K562 (cell line): ENCODE results near the gene ADAM8. TPM values are rescaled to one million over a fixed set of nuclear protein-coding genes. Genes with fewer than 3 reads are reported as not detected.

Experiments used
- CBX5 ChIP-seq: IDR thresholded peaks from 2 replicates; pipeline ENCODE4 v1.6.1; 2014; ENCODE audit warnings: low read depth, borderline replicate concordance
- CEBPB ChIP-seq: fragments of 450-650 bp; IDR thresholded peaks from 2 replicates; pipeline ENCODE4 v1.6.1; 2016; ENCODE audit warnings: missing genetic modification characterization, missing compliant biosample characterization
- HIVEP1 ChIP-seq: fragments of 250-450 bp; sonication (Bioruptor Pico); IDR thresholded peaks from 2 replicates; pipeline ENCODE4 v1.4.0; 2020; ENCODE audit warnings: mild to moderate bottlenecking
- L3MBTL2 ChIP-seq: fragments of 450-650 bp; IDR thresholded peaks from 2 replicates; pipeline ENCODE4 v1.6.1; 2016; ENCODE audit warnings: mild to moderate bottlenecking, moderate library complexity
- MTA3 ChIP-seq: fragments of 450-650 bp; formaldehyde crosslinking; IDR thresholded peaks from 2 replicates; pipeline ENCODE4 v1.6.1; 2017; ENCODE audit warnings: mild to moderate bottlenecking, borderline replicate concordance
- NEUROD1 ChIP-seq: fragments of 150-350 bp; IDR thresholded peaks from 2 replicates; pipeline ENCODE4 v1.6.1; 2014; ENCODE audit warnings: borderline replicate concordance, low read length, low read depth; ENCODE audit not compliant: partially characterized antibody
- NRF1 ChIP-seq, 2 experiments: fragments of 450-650 bp; IDR thresholded peaks in 1 of 2; conservative IDR thresholded peaks in 1 of 2; 2 replicates each; pipeline ENCODE4 v1.6.1; 2014; ENCODE audit warnings: mild to moderate bottlenecking in 2 of 2
- RAD21 ChIP-seq, 2 experiments: fragments of 250-450 bp in 1 of 2; fragments of 450-650 bp in 1 of 2; sonication (Bioruptor Pico) in 1 of 2; formaldehyde crosslinking in 1 of 2; IDR thresholded peaks in 1 of 2; conservative IDR thresholded peaks in 1 of 2; 2 replicates each; pipeline versions ENCODE4 v1.4.0 to v1.8.0; 2020 to 2022; ENCODE audit warnings: mild to moderate bottlenecking in 2 of 2, moderate library complexity in 1 of 2
- RCOR1 ChIP-seq, 2 experiments: IDR thresholded peaks; 2 replicates each; pipeline ENCODE4 v1.6.1; 2012; ENCODE audit warnings: low read depth in 2 of 2, low read length in 2 of 2, borderline replicate concordance in 1 of 2, improper control_type of control experiment in 1 of 2
- RHOXF2B ChIP-seq: fragments of 250-450 bp; sonication (Bioruptor Pico); conservative IDR thresholded peaks from 2 replicates; pipeline ENCODE4 v1.5.1; 2021
- SMARCE1 ChIP-seq: fragments of 450-650 bp; IDR thresholded peaks from 2 replicates; pipeline ENCODE4 v1.7.1; 2016; ENCODE audit warnings: mild to moderate bottlenecking
- TBL1XR1 ChIP-seq, 2 experiments: IDR thresholded peaks; 2 replicates each; pipeline ENCODE4 v1.6.1; 2012; ENCODE audit warnings: improper control_type of control experiment in 2 of 2, low read length in 2 of 2, mild to moderate bottlenecking in 1 of 2
- TEAD1 ChIP-seq, 2 experiments: fragments of 450-650 bp in 1 of 2; sonication (generic) in 1 of 2; formaldehyde crosslinking; IDR thresholded peaks; 2 replicates each; pipeline versions ENCODE4 v1.4.0 to v1.8.0; 2020 to 2022; ENCODE audit warnings: mild to moderate bottlenecking in 2 of 2, missing genetic modification reagents in 1 of 2
- THRAP3 ChIP-seq: fragments of 450-650 bp; IDR thresholded peaks from 2 replicates; pipeline ENCODE4 v1.6.1; 2016; ENCODE audit warnings: mild to moderate bottlenecking, inconsistent platforms, borderline replicate concordance
- XRCC4 ChIP-seq: IDR thresholded peaks from one replicate; pipeline ENCODE4 v1.6.1; 2011; ENCODE audit not compliant: insufficient read depth, insufficient read length; ENCODE audit errors: extremely low read depth
- ZBTB12 ChIP-seq: fragments of 250-450 bp; sonication (Bioruptor Pico); IDR thresholded peaks from 2 replicates; pipeline ENCODE4 v1.4.0; 2020
- ZBTB34 ChIP-seq: fragments of 250-450 bp; sonication (Bioruptor Pico); IDR thresholded peaks from 2 replicates; pipeline ENCODE4 v1.8.0; 2021; ENCODE audit warnings: mild to moderate bottlenecking, moderate library complexity
- ZFX ChIP-seq: sonication (generic); formaldehyde crosslinking; IDR thresholded peaks from 2 replicates; pipeline ENCODE4 v1.8.0; 2022; ENCODE audit warnings: mild to moderate bottlenecking, missing genetic modification reagents, moderate library complexity
- ZNF449 ChIP-seq: fragments of 250-450 bp; sonication (Bioruptor Pico); IDR thresholded peaks from 2 replicates; pipeline ENCODE4 v1.8.0; 2022; ENCODE audit warnings: moderate library complexity, mild to moderate bottlenecking, inconsistent platforms
- polyA plus RNA-seq, 8 experiments: library from polyadenylated mRNA; depleted of rRNA in 4 of 8; stranded (reverse) in 5 of 8; unstranded in 3 of 8; fragments of >200 nt; fragmentation: Nextera tagmentation in 2 of 8; fragmentation: Illumina TruSeq in 1 of 8; extraction: Ambion mirVana in 2 of 8; extraction: Trizol in 1 of 8; gene quantifications; 2 replicates each; pipeline versions ENCODE4 v1.2.1 to v1.2.3, GENCODE V29; 2011 to 2014; ENCODE audit warnings: inconsistent platforms in 1 of 8, missing spikeins in 1 of 8
- total RNA-seq, 7 experiments: library from RNA; depleted of rRNA in 6 of 7; stranded (reverse); fragments of >200 nt in 6 of 7; fragmentation: Illumina TruSeq in 2 of 7; extraction: Trizol in 2 of 7; gene quantifications; 2 replicates each; pipeline versions ENCODE4 v1.2.1 to v1.2.3, GENCODE V29; 2011 to 2021; ENCODE audit warnings: low replicate concordance in 1 of 7
- TF ChIP-seq, protein P1 (sequence below), 2 experiments: IDR thresholded peaks in 1 of 2; conservative IDR thresholded peaks in 1 of 2; 2 replicates each; pipeline ENCODE4 v1.6.1; 2016; ENCODE audit warnings: low read depth in 2 of 2, mild to moderate bottlenecking in 1 of 2, missing compliant biosample characterization in 1 of 2, missing genetic modification characterization in 1 of 2, moderate library complexity in 1 of 2

The ADAM8 gene
- total and polyA plus RNA-seq, 9 of the 15 experiments (the other 6 are each of a cell fraction or from before 2014, with no cell fraction given): 0.07 to 7.0 (median 1.1) TPM

- peak; percentile 20 for TF ChIP-seq NEUROD1
- TF ChIP-seq ZNF449: no peak
- 0 out of 2 replicates have a peak, but pooled peaks have one; percentile 39 for TF ChIP-seq ZBTB12 (CRISPR knock-in tag)
- TF ChIP-seq SMARCE1: peak; percentile 65
- TF ChIP-seq NRF1 (conservative IDR thresholded peaks at IDR 0.05 in 1 of 2, IDR thresholded peaks at IDR 0.05 in 1 of 2): peak; percentile 20 to 26; a peak in 3 of 4 replicates
- TF ChIP-seq ZBTB34: no peak
- TF ChIP-seq L3MBTL2: peak; percentile 90
- 0 out of 4 replicates have a peak, but pooled peaks of 1 of the 2 experiments have one; percentile 8 for TF ChIP-seq RAD21 (CRISPR knock-in tag; conservative IDR thresholded peaks at IDR 0.05 in 1 of 2, IDR thresholded peaks at IDR 0.05 in 1 of 2)
- no peak for TF ChIP-seq CBX5
- TF ChIP-seq, protein P1, sequence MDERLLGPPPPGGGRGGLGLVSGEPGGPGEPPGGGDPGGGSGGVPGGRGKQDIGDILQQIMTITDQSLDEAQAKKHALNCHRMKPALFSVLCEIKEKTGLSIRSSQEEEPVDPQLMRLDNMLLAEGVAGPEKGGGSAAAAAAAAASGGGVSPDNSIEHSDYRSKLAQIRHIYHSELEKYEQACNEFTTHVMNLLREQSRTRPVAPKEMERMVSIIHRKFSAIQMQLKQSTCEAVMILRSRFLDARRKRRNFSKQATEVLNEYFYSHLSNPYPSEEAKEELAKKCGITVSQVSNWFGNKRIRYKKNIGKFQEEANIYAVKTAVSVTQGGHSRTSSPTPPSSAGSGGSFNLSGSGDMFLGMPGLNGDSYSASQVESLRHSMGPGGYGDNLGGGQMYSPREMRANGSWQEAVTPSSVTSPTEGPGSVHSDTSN (CRISPR knock-in tag; IDR thresholded peaks at IDR 0.05; ENCODE audit: low read depth): peak; percentile 75
- TF ChIP-seq, protein P1 (tag; conservative IDR thresholded peaks at IDR 0.05; ENCODE audit: low read depth): peak; percentile 88
- 0 out of 4 replicates have a peak, but pooled peaks of 1 of the 2 experiments have one; percentile 25 for TF ChIP-seq TBL1XR1 (IDR thresholded peaks at IDR 0.05; ENCODE audit: low read length in 2 of 2)
- TF ChIP-seq RCOR1 (IDR thresholded peaks at IDR 0.05; ENCODE audit: borderline replicate concordance in 1 of 2, low read depth in 2 of 2, low read length in 2 of 2): peak in 1 of 2 experiments; percentile 30; a peak in 1 of 4 replicates
- TF ChIP-seq TEAD1 (CRISPR knock-in tag; IDR thresholded peaks at IDR 0.05): peak in 1 of 2 experiments; percentile 10; a peak in 1 of 4 replicates
- TF ChIP-seq XRCC4: no peak
- TF ChIP-seq ZFX (CRISPR knock-in tag): peak; percentile 34; the same call in 1 of the 2 replicates
- TF ChIP-seq MTA3: peak; percentile 55; the same call in 1 of the 2 replicates
- TF ChIP-seq RHOXF2B: no peak
- no peak for TF ChIP-seq HIVEP1 (CRISPR knock-in tag)
- no peak; the same call in 1 of the 2 replicates for TF ChIP-seq THRAP3
- peak; percentile 92 for TF ChIP-seq CEBPB
These were observed 2.1 kb upstream of the ADAM8 start (continued) for GRCh38 chr10:133278577-133279265.
